ENCODE results near the gene UBE2O. TPM values are rescaled to one million over a fixed set of nuclear protein-coding genes. Genes with fewer than 3 reads are reported as not detected.

The UBE2O gene
- polyA plus RNA-seq, 1 donor = 21.0 TPM

- Histone ChIP-seq H3K4me3 (ENCODE audit: low read length) (no peak overlapping the region), H3K27me3 (ENCODE audit: control insufficient read depth, insufficient read depth, low read length) (no peaks in the 10 kb centered on the region), H3K27ac (ENCODE audit: low read length) (no peak overlapping the region), H3K36me3 (ENCODE audit: control insufficient read depth, insufficient read depth, low read length) (peaks cover 2% of the 10 kb centered on the region), H3K9me3 (ENCODE audit: control insufficient read depth, low read depth, low read length) (no peaks in the 10 kb centered on the region), H3K4me1 (ENCODE audit: control insufficient read depth, insufficient read depth, low read length) (no peaks in the 10 kb centered on the region)
- DNase-seq = no peak
- WGBS (ENCODE audit: insufficient coverage, low lambda C conversion rate) = 100% methylated on average over 2 of the region's 11 CpGs
Measured at GRCh38 chr17:76484228-76484725, 31.3 kb upstream of the UBE2O start.

- no peak for DNase-seq
- Histone ChIP-seq H3K4me3 (ENCODE audit: low read length) (no peak overlapping the region), H3K27ac (ENCODE audit: low read length) (peak overlapping the region; percentile 46), H3K9me3 (ENCODE audit: control insufficient read depth, low read depth, low read length) (no peaks in the 10 kb centered on the region), H3K4me1 (ENCODE audit: control insufficient read depth, insufficient read depth, low read length) (no peaks in the 10 kb centered on the region), H3K27me3 (ENCODE audit: control insufficient read depth, insufficient read depth, low read length) (no peaks in the 10 kb centered on the region), H3K36me3 (ENCODE audit: control insufficient read depth, insufficient read depth, low read length) (peaks cover 12% of the 10 kb centered on the region)
- no CpG with 5 or more reads among the region's 21 CpGs for WGBS (ENCODE audit: insufficient coverage, low lambda C conversion rate)
Measured at GRCh38 chr17:76481071-76481655, 28.2 kb upstream of the UBE2O start.

- H3K4me1 ChIP-seq (ENCODE audit: control insufficient read depth, insufficient read depth, low read length) = no peaks in the 10 kb centered on the region
- peaks cover 12% of the 10 kb centered on the region for H3K36me3 ChIP-seq (ENCODE audit: control insufficient read depth, insufficient read depth, low read length)
- no peak overlapping the region for H3K4me3 ChIP-seq (ENCODE audit: low read length)
- H3K27me3 ChIP-seq (ENCODE audit: control insufficient read depth, insufficient read depth, low read length) = no peaks in the 10 kb centered on the region
- 20% methylated on average over 2 of the region's 15 CpGs for WGBS (ENCODE audit: insufficient coverage, low lambda C conversion rate)
- no peaks in the 10 kb centered on the region for H3K9me3 ChIP-seq (ENCODE audit: control insufficient read depth, low read depth, low read length)
- peak overlapping the region; percentile 46 for H3K27ac ChIP-seq (ENCODE audit: low read length)
- peak in 1 of 2 donors; percentile 37 for DNase-seq
Measured at GRCh38 chr17:76480632-76481031, 27.7 kb upstream of the UBE2O start.

- Histone ChIP-seq H3K4me3 (ENCODE audit: low read length) (no peak overlapping the region), H3K4me1 (ENCODE audit: control insufficient read depth, insufficient read depth, low read length) (no peaks in the 10 kb centered on the region), H3K9me3 (ENCODE audit: control insufficient read depth, low read depth, low read length) (no peaks in the 10 kb centered on the region), H3K36me3 (ENCODE audit: control insufficient read depth, insufficient read depth, low read length) (peaks cover 18% of the 10 kb centered on the region), H3K27ac (ENCODE audit: low read length) (no peak overlapping the region), H3K27me3 (ENCODE audit: control insufficient read depth, insufficient read depth, low read length) (no peaks in the 10 kb centered on the region)
- WGBS (ENCODE audit: insufficient coverage, low lambda C conversion rate) = no CpG with 5 or more reads among the region's 14 CpGs
- no peak for DNase-seq
Measured at GRCh38 chr17:76479515-76480060, 26.6 kb upstream of the UBE2O start.

GRCh38 chr17:76478730-76479514, 26.0 kb upstream of the UBE2O start:
- H3K27ac ChIP-seq (ENCODE audit: low read length) = no peak overlapping the region
- no peaks in the 10 kb centered on the region for H3K4me1 ChIP-seq (ENCODE audit: control insufficient read depth, insufficient read depth, low read length)
- peaks cover 22% of the 10 kb centered on the region for H3K36me3 ChIP-seq (ENCODE audit: control insufficient read depth, insufficient read depth, low read length)
- no peaks in the 10 kb centered on the region for H3K9me3 ChIP-seq (ENCODE audit: control insufficient read depth, low read depth, low read length)
- no peaks in the 10 kb centered on the region for H3K27me3 ChIP-seq (ENCODE audit: control insufficient read depth, insufficient read depth, low read length)
- DNase-seq = no peak
- H3K4me3 ChIP-seq (ENCODE audit: low read length) = no peak overlapping the region
- no CpG with 5 or more reads among the region's 37 CpGs for WGBS (ENCODE audit: insufficient coverage, low lambda C conversion rate)

- Histone ChIP-seq H3K4me3 (ENCODE audit: low read length) (no peak overlapping the region), H3K36me3 (ENCODE audit: control insufficient read depth, insufficient read depth, low read length) (peaks cover 27% of the 10 kb centered on the region), H3K27ac (ENCODE audit: low read length) (no peak overlapping the region), H3K9me3 (ENCODE audit: control insufficient read depth, low read depth, low read length) (no peaks in the 10 kb centered on the region), H3K27me3 (ENCODE audit: control insufficient read depth, insufficient read depth, low read length) (no peaks in the 10 kb centered on the region), H3K4me1 (ENCODE audit: control insufficient read depth, insufficient read depth, low read length) (no peaks in the 10 kb centered on the region)
- DNase-seq = no peak
- WGBS (ENCODE audit: insufficient coverage, low lambda C conversion rate) = no CpG with 5 or more reads among the region's 10 CpGs
Measured at GRCh38 chr17:76478097-76478496, 25.1 kb upstream of the UBE2O start.

GRCh38 chr17:76477576-76477975, 24.6 kb upstream of the UBE2O start:
- Histone ChIP-seq H3K36me3 (ENCODE audit: control insufficient read depth, insufficient read depth, low read length) (peaks cover 32% of the 10 kb centered on the region), H3K4me1 (ENCODE audit: control insufficient read depth, insufficient read depth, low read length) (no peaks in the 10 kb centered on the region), H3K27me3 (ENCODE audit: control insufficient read depth, insufficient read depth, low read length) (no peaks in the 10 kb centered on the region), H3K9me3 (ENCODE audit: control insufficient read depth, low read depth, low read length) (no peaks in the 10 kb centered on the region), H3K4me3 (ENCODE audit: low read length) (no peak overlapping the region), H3K27ac (ENCODE audit: low read length) (no peak overlapping the region)
- no peak for DNase-seq
- WGBS (ENCODE audit: insufficient coverage, low lambda C conversion rate) = no CpG with 5 or more reads among the region's 15 CpGs

GRCh38 chr17:76476736-76477135, 23.8 kb upstream of the UBE2O start:
- no peak overlapping the region for H3K4me3 ChIP-seq (ENCODE audit: low read length)
- no CpG with 5 or more reads among the region's 20 CpGs for WGBS (ENCODE audit: insufficient coverage, low lambda C conversion rate)
- H3K9me3 ChIP-seq (ENCODE audit: control insufficient read depth, low read depth, low read length) = no peaks in the 10 kb centered on the region
- H3K27ac ChIP-seq (ENCODE audit: low read length) = no peak overlapping the region
- no peak for DNase-seq
- no peaks in the 10 kb centered on the region for H3K4me1 ChIP-seq (ENCODE audit: control insufficient read depth, insufficient read depth, low read length)
- H3K27me3 ChIP-seq (ENCODE audit: control insufficient read depth, insufficient read depth, low read length) = no peaks in the 10 kb centered on the region
- H3K36me3 ChIP-seq (ENCODE audit: control insufficient read depth, insufficient read depth, low read length) = peaks cover 39% of the 10 kb centered on the region

- WGBS (ENCODE audit: insufficient coverage, low lambda C conversion rate) = 89% methylated on average over 1 of the region's 6 CpGs
- Histone ChIP-seq H3K27me3 (ENCODE audit: control insufficient read depth, insufficient read depth, low read length) (no peaks in the 10 kb centered on the region), H3K9me3 (ENCODE audit: control insufficient read depth, low read depth, low read length) (no peaks in the 10 kb centered on the region), H3K36me3 (ENCODE audit: control insufficient read depth, insufficient read depth, low read length) (peaks cover 48% of the 10 kb centered on the region), H3K4me3 (ENCODE audit: low read length) (no peak overlapping the region), H3K27ac (ENCODE audit: low read length) (no peak overlapping the region), H3K4me1 (ENCODE audit: control insufficient read depth, insufficient read depth, low read length) (peaks cover 2% of the 10 kb centered on the region)
- no peak for DNase-seq
Measured at GRCh38 chr17:76475302-76475701, 22.4 kb upstream of the UBE2O start.

- H3K27ac ChIP-seq (ENCODE audit: low read length) = no peak overlapping the region
- WGBS (ENCODE audit: insufficient coverage, low lambda C conversion rate) = 100% methylated on average over 1 of the region's 15 CpGs
- no peaks in the 10 kb centered on the region for H3K9me3 ChIP-seq (ENCODE audit: control insufficient read depth, low read depth, low read length)
- no peak overlapping the region for H3K4me3 ChIP-seq (ENCODE audit: low read length)
- H3K4me1 ChIP-seq (ENCODE audit: control insufficient read depth, insufficient read depth, low read length) = peaks cover 5% of the 10 kb centered on the region
- DNase-seq = no peak
- no peaks in the 10 kb centered on the region for H3K27me3 ChIP-seq (ENCODE audit: control insufficient read depth, insufficient read depth, low read length)
- H3K36me3 ChIP-seq (ENCODE audit: control insufficient read depth, insufficient read depth, low read length) = peaks cover 48% of the 10 kb centered on the region
Measured at GRCh38 chr17:76474894-76475293, 21.9 kb upstream of the UBE2O start.

Measured in large intestine (tissue), 3 donors.